OCI-LY7 (cell line): ENCODE data around the gene SLC20A1.

Experiments used
- EZH2phosphoT487 ChIP-seq: fragments of 200-600 bp; sonication (generic); IDR thresholded peaks from 2 replicates; pipeline ENCODE4 v1.6.1; 2018; ENCODE audit warnings: low read depth, borderline replicate concordance, mild to moderate bottlenecking, mixed run types, antibody characterized with exemption, low read length, moderate library complexity, mixed read lengths
- TF ChIP-seq, protein P1 (sequence below): fragments of 200-600 bp; sonication (generic); conservative IDR thresholded peaks from 2 replicates; pipeline ENCODE4 v1.5.1; 2014; ENCODE audit warnings: mild to moderate bottlenecking, antibody characterized with exemption, low read length, moderate library complexity, mixed read lengths

DNA sequence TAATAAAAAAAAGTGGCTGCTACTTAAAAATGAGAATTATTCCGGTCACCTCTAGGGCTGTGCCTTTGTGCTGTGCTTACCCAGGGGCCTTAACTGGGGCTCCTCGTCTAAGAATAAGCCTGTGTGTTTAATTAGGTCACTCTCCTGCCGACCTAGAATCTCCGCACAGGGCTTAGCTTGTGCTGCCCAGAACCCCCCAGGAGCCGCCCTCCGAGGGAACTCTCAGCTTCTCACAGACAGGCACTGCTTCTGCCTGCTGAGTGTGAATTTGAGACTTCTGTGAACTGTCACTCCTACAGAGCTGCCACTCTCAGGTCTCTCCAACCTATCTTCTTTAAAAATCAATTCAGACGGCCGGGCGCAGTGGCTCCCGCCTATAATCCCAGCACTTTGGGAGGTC is 63.2 kb downstream of the SLC20A1 start:
- TF ChIP-seq, protein P1, sequence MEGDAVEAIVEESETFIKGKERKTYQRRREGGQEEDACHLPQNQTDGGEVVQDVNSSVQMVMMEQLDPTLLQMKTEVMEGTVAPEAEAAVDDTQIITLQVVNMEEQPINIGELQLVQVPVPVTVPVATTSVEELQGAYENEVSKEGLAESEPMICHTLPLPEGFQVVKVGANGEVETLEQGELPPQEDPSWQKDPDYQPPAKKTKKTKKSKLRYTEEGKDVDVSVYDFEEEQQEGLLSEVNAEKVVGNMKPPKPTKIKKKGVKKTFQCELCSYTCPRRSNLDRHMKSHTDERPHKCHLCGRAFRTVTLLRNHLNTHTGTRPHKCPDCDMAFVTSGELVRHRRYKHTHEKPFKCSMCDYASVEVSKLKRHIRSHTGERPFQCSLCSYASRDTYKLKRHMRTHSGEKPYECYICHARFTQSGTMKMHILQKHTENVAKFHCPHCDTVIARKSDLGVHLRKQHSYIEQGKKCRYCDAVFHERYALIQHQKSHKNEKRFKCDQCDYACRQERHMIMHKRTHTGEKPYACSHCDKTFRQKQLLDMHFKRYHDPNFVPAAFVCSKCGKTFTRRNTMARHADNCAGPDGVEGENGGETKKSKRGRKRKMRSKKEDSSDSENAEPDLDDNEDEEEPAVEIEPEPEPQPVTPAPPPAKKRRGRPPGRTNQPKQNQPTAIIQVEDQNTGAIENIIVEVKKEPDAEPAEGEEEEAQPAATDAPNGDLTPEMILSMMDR: no peak
- TF ChIP-seq EZH2phosphoT487: no peak
